ENCODE measurements around the gene JAZF1.

The JAZF1 gene

DNA sequence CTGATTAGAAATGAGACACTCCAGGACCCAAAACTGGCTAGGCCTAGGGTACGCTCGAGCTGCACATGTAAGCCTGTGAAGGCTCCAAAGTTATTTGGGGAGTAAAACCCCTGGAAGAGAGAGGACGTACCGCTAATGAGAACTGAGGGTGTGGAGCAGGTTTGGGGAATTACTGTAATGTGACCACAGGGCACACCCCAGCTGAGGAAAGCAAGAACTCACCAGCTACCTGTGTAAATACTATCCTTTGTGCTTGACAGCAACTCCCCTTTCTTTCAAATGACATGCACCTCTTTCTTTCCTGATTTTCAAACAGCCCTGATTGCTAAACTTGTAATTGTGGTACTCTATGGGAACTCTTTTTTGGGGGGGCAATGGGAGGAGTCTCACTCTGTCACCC lies 147.2 kb downstream of the JAZF1 start:
- no peak overlapping the region for H3K4me3 ChIP-seq (replicated peaks; ENCODE audit: low read depth, low read length)
- DNase-seq (ENCODE audit: low read depth), result no peak
- TF ChIP-seq, protein P1, sequence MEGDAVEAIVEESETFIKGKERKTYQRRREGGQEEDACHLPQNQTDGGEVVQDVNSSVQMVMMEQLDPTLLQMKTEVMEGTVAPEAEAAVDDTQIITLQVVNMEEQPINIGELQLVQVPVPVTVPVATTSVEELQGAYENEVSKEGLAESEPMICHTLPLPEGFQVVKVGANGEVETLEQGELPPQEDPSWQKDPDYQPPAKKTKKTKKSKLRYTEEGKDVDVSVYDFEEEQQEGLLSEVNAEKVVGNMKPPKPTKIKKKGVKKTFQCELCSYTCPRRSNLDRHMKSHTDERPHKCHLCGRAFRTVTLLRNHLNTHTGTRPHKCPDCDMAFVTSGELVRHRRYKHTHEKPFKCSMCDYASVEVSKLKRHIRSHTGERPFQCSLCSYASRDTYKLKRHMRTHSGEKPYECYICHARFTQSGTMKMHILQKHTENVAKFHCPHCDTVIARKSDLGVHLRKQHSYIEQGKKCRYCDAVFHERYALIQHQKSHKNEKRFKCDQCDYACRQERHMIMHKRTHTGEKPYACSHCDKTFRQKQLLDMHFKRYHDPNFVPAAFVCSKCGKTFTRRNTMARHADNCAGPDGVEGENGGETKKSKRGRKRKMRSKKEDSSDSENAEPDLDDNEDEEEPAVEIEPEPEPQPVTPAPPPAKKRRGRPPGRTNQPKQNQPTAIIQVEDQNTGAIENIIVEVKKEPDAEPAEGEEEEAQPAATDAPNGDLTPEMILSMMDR (IDR thresholded peaks at IDR 0.05; ENCODE audit: low read length, missing control alignments), result no peak

DNA sequence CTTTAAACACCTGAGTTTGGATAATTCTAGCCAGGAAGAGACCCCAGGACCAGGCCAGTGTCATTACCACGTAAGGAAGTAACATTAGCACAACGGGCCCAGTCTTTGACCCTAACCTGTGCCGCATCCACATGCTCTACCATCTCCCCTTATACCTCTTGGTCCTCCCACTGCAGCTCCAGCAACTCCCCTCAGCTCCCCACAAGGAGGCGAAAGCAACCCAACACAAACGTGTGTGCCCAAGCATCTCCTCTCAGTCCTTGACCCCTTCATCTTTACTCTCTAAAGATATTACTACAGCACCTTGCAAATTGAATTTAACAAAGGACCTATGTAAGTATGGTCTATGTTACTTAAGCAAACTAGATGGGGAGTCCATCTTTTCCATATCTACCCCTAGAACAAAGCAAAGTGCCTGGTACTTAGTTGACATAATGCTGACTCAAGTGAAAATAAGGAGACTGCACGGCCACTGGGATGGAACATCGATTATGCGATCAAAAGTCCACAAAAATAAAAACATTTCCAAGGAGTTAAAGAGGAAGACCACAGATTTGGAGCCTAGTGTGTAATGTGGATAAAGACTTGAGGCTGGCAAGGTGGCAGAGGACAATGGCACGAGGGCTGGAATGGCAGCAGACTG lies 147.7 kb downstream of the JAZF1 start:
- no peak overlapping the region for H3K4me3 ChIP-seq (replicated peaks; ENCODE audit: low read depth, low read length)
- TF ChIP-seq, protein P1 (IDR thresholded peaks at IDR 0.05; ENCODE audit: low read length, missing control alignments), result no peak
- DNase-seq (ENCODE audit: low read depth), result no peak

- TF ChIP-seq, protein P1 (IDR thresholded peaks at IDR 0.05; ENCODE audit: low read length, missing control alignments), result no peak
- peak; percentile 55 for DNase-seq (ENCODE audit: low read depth)
- no peak overlapping the region for H3K4me3 ChIP-seq (replicated peaks; ENCODE audit: low read depth, low read length)
Observed at GRCh38 chr7:28029051-28029450, 151.5 kb downstream of the JAZF1 start.

DNA sequence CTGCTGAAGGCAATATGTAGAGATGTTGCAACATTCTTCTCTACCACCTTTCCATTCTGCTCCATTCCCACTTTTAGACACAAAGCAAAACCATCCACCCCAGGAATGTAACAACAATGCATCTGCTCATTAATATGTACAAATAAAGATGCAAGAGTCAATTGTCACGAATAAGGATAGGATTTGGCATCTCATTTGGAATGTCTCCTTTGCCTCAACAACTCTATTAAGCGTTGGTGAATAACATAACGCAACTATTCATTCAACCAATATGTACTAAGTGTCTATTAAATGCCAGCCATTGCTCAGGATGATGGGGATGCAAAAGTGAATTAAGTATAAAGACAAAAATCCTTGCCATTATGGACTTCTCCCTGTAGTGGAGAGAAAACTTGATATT lies 152.1 kb downstream of the JAZF1 start:
- TF ChIP-seq, protein P1 (IDR thresholded peaks at IDR 0.05; ENCODE audit: low read length, missing control alignments), result no peak

DNA sequence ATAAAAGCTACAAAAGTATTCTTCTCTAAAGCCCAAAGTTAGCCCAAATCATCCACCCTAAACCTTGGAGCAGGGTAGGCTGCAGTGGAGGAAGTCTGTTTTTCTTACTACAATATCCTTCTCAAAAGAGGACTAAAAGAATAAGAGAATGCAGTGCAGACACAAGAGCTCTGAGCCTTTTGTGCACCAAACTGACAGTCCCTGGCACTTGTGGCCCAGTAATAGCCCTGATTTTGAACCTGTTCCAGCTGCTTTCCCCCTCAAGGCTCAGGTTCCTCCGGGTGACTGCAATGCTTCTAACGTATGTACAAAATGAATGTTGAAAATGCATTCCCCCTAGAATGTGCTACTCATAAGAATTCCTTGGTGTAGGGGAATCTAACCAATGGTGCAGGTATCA lies 154.4 kb downstream of the JAZF1 start:
- DNase-seq (ENCODE audit: low read depth), result no peak
- TF ChIP-seq, protein P1 (IDR thresholded peaks at IDR 0.05; ENCODE audit: low read length, missing control alignments), result no peak
- H3K4me3 ChIP-seq (replicated peaks; ENCODE audit: low read depth, low read length), result no peak overlapping the region

More for the DNA sequence above, 152.1 kb downstream of the JAZF1 start:
- no peak for DNase-seq (ENCODE audit: low read depth)
- H3K4me3 ChIP-seq (replicated peaks; ENCODE audit: low read depth, low read length), result no peak overlapping the region

DNA sequence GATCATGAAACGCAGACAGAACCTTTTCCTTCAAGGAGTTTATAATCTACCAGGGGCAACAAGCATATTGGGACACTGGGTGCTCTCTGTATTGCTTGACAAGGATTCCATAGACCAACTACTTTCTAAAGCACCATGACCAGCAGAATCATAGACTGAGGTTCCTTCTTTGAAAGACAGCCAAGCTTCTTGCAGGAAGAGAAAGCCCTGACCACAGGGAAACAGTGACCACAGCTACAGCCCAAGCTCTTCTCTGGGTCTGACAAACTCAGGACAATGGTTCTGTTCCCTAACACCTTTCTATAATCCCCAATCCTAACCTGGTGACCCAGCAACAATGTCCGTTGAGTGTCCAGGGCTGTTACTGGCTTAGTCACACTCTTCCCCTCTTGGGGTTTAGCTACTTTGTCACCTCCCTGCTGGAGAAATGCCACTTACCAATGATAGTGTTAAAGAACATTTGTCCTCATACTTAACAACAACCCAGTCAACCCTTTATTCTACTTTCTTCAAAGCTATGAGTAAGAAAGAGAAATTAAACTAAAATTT lies 155.7 kb downstream of the JAZF1 start:
- TF ChIP-seq, protein P1 (IDR thresholded peaks at IDR 0.05; ENCODE audit: low read length, missing control alignments), result no peak
- no peak for DNase-seq (ENCODE audit: low read depth)

More for the DNA sequence above, 155.7 kb downstream of the JAZF1 start:
- H3K4me3 ChIP-seq (replicated peaks; ENCODE audit: low read depth, low read length), result no peak overlapping the region
